Ammon's horn (tissue), 1 donor: ENCODE data around the gene ATAD1.
"Not testable (repeated sequence)": the region's sequence is repeated elsewhere in the genome, so short reads cannot be mapped to it uniquely, and the experiment has no call there.

Source experiments
- DNase-seq: peaks from one replicate; pipeline ENCODE4 v3.0.0-alpha.2; 2016; ENCODE audit warnings: low spot score

Gene ATAD1

GRCh38 chr10:87817609-87818504 is at the start of gene ATAD1:
Gene ATAD1, minus strand, starts transcription at chr10:87818226. Its CDS starts 3,627 bp downstream, at chr10:87814599.
- DNase-seq, result peak; percentile 90

DNA sequence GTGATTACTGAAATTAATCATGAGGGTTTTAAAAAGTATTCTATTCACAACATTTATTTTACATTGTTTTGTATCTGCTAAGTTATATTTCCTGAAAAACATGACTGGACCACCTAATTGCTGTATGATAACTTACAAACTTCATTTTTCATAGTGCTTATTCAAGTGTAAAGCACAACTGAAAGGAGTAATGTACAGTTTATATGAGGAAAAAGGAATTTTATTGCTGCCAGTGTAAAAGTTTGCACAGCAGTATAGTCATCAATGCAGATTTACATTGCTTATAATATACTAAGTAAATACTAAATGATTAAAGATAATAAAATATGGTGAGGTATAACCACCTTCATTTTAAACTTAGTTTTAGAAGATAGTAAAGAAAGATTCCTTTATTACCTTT is 49.4 kb upstream of the ATAD1 start:
- no peak for DNase-seq

DNA sequence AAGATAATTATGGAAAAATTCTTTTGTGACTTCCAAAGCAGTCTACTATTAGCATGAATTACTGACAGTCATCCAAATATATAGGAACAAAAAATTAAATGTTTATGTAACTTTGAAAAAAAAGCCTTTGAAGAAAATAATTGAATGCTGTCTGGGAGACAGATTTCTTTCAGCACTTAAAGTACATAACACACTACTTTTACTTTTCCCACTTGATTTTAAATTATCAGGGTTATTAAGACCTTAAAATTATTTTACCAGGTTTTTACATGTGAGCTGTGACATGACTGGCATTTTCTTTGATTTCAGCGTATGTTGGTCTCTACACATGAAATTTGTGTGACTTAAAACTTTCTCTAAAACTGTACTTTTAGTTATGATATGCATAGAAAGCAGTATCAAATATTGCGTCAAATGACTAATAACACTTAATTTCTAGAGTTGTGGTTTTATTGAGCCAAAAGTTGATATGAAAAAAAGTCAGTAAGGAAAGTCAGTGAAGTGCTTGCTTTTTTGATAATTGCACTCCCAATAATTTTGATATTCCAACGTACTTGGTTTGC is 48.5 kb upstream of the ATAD1 start:
- DNase-seq, result no peak

DNA sequence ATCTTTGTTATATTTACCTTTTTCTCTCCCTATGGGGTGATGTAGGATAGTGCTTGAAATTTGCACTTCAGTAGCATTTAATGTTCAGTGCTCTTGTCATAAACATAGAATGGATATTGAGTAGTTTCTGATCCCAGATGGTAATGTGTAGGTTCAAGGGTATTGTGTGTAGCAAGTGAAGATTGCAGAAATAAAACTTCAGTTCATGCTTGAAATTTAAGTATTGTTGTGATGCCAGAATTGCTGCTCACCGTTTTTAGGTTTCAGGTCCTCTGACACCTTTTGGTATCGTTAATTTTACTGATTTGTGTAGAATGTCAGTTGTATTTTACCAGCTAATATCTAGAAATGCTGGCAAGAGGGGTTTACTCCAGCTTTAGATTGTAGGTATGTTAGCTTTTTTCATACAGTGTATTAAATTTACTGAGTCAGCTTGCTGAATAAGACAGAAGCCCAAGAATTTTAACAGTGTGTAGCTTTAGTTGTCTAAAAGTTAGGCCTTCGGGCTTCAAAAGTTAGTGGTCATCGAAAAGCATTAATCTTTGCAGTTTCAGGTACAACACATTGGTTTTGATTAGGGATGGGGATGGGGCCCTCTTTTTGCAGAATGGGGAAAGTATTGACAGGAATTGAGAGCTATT is 47.3 kb upstream of the ATAD1 start:
- no peak for DNase-seq

DNA sequence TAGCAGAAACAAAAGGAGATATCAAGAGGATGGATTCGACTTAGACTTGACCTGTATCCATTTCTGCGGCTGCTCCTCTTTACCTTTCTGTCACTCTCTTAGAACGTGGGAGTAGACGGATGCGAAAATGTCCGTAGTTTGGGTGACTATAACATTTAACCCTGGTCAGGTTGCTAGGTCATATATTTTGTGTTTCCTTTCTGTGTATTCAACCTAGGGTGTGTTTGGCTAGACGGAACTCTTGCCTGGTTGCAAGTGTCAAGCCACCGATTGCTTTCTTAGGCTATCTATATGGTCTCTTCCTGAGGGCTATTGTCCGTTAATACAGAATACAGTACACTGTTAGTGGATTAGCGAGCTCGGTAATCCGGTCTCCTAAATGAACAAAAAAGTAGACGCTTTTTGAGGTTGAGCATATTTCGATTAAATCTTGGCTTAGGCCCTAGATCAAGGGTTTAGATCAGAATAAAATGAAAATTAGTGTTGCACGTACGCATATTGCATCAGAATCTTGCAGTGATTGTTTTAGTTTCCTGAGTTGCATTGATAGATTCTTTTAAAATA is 46.6 kb upstream of the ATAD1 start:
- DNase-seq, result peak; percentile 33

DNA sequence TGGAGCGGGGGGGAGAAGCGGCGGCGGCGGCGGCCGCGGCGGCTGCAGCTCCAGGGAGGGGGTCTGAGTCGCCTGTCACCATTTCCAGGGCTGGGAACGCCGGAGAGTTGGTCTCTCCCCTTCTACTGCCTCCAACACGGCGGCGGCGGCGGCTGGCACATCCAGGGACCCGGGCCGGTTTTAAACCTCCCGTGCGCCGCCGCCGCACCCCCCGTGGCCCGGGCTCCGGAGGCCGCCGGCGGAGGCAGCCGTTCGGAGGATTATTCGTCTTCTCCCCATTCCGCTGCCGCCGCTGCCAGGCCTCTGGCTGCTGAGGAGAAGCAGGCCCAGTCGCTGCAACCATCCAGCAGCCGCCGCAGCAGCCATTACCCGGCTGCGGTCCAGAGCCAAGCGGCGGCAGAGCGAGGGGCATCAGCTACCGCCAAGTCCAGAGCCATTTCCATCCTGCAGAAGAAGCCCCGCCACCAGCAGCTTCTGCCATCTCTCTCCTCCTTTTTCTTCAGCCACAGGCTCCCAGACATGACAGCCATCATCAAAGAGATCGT is 46.0 kb upstream of the ATAD1 start:
- peak; percentile 62 for DNase-seq

DNA sequence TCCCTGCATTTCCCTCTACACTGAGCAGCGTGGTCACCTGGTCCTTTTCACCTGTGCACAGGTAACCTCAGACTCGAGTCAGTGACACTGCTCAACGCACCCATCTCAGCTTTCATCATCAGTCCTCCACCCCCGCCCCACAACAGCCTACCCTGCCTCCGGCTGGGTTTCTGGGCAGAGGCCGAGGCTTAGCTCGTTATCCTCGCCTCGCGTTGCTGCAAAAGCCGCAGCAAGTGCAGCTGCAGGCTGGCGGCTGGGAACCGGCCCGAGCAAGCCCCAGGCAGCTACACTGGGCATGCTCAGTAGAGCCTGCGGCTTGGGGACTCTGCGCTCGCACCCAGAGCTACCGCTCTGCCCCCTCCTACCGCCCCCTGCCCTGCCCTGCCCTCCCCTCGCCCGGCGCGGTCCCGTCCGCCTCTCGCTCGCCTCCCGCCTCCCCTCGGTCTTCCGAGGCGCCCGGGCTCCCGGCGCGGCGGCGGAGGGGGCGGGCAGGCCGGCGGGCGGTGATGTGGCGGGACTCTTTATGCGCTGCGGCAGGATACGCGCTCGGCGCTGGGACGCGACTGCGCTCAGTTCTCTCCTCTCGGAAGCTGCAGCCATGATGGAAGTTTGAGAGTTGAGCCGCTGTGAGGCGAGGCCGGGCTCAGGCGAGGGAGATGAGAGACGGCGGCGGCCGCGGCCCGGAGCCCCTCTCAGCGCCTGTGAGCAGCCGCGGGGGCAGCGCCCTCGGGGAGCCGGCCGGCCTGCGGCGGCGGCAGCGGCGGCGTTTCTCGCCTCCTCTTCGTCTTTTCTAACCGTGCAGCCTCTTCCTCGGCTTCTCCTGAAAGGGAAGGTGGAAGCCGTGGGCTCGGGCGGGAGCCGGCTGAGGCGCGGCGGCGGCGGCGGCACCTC is 45.3 kb upstream of the ATAD1 start, which contains the start of the genes KLLN and PTEN:
TSS of gene KLLN (minus strand) at position 481 of the 891 bp plus-strand sequence. CDS start 1,046 bp downstream, outside the sequence.
TSS of gene PTEN (plus strand) at position 573 of the 891 bp plus-strand sequence. CDS start 845 bp downstream, outside the sequence.
- peak; percentile 92 for DNase-seq

GRCh38 chr10:87862679-87863052 is 44.6 kb upstream of the ATAD1 start:
- DNase-seq, result peak; percentile 65

- peak; percentile 94 for DNase-seq
These were observed 44.1 kb upstream of the ATAD1 start for GRCh38 chr10:87861953-87862678.

GRCh38 chr10:87861566-87861952 is 43.5 kb upstream of the ATAD1 start:
- peak; percentile 54 for DNase-seq

DNA sequence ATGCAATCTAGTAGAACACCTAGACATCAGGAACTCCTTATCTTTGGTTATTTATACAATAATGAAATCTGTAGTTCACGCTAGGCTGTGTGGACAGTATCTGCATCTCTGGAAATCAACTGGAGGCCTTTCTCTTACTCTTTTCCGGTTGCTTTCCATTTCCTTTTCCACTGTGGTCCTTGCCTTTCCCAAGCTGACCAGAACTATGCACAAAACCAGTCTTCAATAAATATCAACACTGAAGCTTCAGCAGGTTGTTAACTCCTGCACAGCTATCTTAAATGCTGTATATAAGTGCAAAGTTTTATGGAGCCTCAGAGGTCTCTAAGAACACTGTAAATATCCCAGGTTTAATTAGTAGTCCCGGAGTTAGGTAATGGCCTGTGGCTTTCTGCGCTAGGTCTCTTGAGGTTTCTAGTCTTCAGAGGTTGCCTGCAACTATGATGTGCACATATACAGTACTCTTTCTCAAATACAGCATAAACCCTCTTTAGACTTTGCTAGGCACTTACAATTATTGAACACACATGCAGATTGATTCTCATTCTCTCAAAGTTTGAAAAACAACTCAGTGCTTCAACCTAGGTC is 42.9 kb upstream of the ATAD1 start:
- DNase-seq, result no peak

DNA sequence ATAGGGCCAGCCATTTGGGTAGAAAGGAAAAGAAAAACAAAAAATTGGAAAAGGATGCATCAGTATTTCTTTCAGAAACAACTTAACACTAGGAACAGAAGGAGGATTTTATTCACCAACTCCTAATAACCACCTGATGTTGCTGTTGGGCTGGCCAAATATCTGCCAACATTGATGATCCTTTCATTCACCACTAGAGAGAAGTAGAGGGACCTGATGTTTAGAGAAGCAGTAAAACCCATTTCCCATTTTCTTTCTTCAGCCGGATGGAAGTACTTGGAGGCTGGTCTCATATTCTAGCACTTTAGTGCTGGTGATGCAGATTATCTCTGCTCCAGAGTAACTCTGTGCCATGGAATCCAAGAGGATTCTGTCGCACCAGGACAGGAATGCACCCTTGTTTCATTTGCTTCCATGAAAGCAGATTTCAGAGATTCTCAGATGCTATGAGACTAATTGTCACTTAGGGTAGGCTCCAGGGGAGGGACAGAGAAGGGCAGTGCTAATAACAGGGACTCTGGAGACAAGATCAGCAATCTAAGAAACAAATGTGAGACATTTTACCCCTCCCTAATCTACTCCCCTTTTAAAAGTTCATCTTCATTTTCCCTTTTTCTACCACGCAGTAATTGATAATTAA is 42.2 kb upstream of the ATAD1 start:
- peak; percentile 66 for DNase-seq

GRCh38 chr10:87855665-87856064 is 37.6 kb upstream of the ATAD1 start:
- DNase-seq, result not testable (repeated sequence)

DNA sequence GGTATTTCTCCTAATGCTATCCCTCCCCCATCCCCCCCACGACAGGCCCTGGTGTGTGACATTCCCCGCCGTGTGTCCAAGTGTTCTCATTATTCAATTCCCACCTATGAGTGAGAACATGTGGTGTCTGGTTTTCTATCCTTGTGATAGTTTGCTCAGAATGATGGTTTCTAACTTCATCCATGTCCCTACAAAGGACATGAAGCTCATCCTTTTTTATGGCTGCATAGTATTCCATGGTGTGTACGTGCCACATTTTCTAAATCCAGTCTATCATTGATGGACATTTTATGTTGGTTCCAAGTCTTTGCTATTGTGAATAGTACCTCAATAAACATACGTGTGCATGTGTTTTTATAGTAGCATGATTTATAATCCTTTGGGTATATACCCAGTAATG is 37.2 kb upstream of the ATAD1 start:
- DNase-seq, result not testable (repeated sequence)

DNA sequence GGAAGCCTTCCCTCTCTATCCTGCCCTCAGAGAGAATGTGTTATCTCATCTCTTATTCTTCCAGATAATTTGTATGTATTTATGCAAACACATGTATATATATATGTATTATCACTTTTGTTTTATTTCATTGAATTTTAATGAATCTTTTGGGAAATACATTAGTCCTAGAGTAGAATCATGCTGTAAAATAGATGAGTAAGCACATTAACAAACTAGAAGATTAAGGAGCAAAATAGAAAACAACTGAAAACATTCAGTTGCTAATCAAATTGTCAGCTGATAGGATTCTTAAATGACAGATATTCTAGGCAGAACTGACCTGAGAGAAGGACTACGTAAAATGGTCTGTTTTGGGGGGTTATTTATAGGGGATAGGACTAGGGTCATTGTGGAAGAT is 34.1 kb upstream of the ATAD1 start:
- DNase-seq, result no peak

- peak; percentile 78 for DNase-seq
These were observed 32.7 kb upstream of the ATAD1 start for GRCh38 chr10:87850742-87851205.

DNA sequence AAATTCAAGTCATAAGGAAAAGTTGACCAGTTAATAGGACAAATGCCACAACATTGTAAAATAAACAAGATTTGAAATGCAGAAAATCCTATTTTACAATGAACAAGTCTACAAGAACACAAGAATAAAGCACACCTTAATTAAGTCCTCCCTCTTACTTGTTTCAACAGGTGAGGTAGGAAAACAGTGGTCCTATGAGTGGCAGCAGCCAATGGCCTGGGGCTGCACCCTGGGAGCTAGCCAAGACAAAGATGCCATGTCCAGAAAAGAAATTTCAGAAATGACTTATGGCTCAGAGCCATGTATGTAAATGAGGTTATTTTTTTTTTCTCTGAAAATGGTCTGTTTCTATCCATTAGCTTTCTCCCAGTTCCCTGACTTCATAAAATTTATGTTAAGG is 31.0 kb upstream of the ATAD1 start:
- no peak for DNase-seq

- DNase-seq, result no peak
These were observed 29.5 kb upstream of the ATAD1 start for GRCh38 chr10:87847550-87847949.

DNA sequence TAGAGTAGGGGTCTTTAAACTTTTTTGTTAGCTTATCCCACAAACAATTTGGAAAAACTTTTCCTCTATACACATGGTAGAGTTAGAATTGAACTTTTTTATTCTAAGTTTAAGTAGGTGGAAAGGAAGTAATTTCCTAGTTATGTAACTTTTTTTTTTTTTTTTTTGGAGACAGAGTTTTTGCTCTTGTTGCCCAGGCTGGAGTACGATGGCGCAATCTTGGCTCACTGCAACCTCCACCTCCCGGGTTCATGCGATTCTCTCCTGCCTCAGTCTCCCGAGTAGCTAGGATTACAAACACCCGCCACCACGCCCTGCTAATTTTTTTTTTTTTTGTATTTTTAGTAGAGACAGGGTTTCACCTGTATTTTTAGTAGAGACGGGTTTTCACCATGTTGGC is 28.7 kb upstream of the ATAD1 start:
- DNase-seq, result not testable (repeated sequence)
